ENCODE measurements around the gene CTDSPL.
A peak's percentile ranks its signal among the peaks of the same experiment; 100 is the strongest.

CTDSPL gene

DNA sequence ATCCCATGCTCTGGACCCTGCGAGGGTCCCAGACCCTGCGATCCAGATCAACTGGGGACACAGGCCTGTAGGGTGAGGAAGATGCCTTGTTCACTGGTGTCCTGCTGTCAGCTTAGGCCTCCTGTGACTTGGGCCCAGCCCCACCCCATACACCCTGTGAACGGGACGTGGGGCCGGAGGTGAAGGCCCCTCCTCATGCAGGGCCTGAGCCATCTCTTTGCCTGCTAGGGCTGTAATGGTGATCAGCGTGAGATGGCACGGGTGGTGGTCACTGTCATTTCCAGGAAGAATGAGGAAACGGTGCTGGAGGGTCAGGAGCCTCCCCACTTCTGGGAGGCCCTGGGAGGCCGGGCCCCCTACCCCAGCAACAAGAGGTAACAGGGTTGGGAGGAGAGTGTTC is 141.3 kb downstream of the CTDSPL start:
- no peak for DNase-seq

DNA sequence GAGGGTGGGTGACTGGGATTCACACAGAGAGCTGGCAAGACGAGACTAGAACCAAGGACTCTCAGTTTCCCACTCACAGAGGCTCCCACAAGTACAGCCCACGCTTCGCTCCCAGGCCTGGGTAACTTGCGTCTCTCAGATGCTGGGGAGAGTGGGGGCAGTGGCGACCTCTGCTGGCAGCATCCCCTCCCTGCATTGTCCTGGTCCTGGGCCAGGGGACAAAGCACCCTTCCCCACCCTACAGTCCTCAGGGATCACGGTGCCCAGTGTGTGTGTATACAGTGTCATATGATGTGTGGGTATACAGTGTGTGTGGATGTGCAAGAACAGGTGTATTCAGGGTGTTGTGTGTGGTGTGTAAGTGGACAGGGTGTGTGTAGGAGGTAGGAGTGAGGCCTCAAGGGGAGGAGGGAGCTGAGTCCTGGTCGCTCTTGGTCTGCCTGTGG is 141.7 kb downstream of the CTDSPL start:
- DNase-seq = peak in 12 of 14 donors; percentile 24 to 80 (median 54)

DNA sequence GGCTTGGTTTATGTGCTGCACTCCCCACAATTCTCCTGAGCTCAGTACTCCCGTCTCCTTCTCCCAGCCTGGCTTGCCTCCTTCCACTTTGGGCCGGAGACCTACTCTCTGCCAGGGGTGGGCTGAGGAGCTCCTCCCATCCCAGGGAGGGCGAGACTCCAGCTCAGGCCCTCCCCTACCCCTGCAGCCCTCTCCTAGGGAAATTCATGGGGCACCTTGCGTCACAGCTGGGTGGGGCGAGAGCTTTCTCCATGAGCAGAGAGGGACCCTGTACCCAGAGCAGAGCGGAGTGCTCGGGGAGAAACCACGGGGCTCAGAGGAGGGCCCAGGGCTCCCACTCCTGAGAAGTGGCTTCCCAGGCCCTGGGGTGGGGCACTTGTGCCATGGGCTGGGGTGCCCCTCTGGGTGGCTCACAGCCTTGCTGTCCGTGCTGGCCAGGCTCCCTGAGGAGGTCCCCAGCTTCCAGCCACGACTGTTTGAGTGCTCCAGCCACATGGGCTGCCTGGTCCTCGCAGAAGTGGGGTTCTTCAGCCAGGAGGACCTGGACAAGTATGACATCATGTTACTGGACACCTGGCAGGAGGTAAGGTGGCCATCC is 142.2 kb downstream of the CTDSPL start:
- DNase-seq = peak in 4 of 14 donors; percentile 44 to 73 (median 64)

DNA sequence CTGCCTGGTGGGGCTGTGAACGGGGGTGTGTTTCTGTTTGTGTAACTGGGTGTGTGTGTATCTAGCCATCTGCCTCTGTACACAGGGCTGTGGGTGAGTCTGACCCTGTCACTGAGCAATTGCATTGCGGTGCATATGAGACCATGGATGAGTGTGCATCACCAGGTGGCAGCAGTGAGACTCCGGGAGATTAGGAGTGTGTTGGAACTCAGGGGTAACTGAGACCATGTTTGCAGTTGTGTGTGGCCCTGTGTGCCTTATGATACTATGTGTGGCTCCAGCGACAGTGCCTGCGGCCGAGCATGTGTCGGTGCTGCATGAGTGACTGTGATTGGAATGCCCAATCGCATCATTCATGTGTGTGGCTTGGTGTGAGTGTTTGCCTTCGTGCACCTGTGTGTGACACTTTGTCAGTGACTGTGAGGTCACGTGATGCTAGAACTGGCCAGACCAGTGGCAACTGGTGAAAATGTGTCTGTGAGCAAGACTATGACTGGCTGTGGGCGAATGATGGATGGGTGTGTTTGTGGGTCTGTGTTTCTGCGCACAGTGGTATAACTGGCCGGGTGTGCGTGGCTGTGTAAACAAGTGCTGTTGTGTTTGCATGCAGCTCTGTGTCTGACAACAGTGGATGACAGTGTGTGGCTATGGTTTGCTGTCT is 142.9 kb downstream of the CTDSPL start:
- DNase-seq = peak in 11 of 14 donors; percentile 29 to 90 (median 78)

DNA sequence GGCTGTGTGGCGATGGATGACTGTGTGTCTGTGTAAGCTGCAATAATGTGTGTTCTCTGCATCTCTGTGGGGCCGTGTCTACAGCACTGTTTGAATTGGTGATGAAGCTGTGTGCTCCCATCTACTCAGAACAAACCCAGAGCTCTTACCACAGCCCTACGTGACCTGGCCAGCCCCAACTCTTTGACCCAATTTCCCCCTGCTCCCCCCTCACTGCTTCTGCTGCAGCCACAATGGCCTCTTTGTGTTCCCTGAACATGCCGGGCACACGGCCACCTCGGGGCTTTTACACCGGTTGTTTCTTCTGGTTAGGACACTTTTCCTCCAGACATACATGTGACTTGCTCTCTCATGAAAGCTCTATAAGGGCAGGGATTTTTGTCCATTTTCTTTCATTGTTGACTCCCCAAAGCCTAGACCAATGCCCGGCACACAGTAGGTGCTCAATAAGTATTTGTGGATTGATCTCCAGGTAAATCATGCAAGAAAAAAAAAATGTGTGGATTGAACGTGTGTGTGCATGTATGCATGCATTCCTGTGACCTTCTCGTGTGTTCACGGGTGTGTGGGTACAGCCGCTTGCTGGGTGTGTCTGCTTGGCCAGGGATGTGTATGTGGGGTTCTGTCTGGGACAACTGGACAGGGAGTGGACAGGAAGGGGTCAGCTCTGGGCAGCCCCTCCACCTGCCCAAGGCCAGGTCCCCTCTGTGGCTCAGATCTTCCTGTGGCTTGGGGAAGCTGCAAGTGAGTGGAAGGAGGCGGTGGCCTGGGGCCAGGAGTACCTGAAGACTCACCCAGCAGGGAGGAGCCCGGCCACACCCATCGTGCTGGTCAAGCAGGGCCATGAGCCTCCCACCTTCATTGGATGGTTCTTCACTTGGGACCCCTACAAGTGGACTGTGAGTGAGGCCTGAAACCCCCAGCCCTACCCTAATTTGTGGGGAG is 143.7 kb downstream of the CTDSPL start:
- peak in 13 of 14 donors; percentile 17 to 93 (median 83) for DNase-seq

DNA sequence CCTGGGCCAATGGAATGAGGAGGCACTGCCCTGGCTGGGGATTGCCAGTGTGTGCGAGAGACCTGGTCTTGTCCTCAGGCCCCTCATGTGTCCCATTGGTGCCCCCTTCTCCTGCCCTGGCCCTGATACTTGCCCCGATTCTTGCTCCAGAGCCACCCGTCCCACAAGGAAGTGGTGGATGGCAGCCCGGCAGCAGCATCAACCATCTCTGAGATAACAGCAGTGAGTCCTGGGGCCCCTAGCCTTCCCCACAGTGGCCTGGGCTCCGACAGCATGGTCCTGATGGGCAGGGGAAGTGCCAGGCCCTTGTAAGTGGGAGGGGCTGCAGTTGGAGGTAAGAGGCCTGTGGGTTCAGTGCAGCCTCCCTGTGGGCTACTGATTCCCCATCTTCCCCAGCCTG is 144.4 kb downstream of the CTDSPL start:
- no peak for DNase-seq

DNA sequence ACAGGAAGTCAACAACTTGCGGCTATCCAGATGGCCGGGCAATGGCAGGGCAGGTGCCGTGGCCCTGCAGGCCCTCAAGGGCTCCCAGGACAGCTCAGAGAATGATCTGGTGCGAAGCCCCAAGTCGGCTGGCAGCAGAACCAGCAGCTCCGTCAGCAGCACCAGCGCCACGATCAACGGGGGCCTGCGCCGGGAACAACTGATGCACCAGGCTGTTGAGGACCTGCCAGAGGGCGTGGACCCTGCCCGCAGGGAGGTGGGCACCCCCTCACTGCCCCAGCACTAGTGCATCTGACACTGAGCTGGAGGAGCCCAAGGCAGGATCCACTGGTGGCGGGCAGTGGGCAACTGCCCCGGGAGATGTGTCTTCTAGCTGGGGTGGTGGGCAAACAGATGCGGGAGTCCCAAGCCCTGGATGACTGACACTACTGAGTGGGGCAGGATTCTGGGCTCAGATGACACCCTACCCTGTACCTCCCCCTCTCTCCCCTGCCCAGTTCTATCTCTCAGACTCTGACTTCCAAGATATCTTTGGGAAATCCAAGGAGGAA is 144.8 kb downstream of the CTDSPL start:
- DNase-seq = no peak

DNA sequence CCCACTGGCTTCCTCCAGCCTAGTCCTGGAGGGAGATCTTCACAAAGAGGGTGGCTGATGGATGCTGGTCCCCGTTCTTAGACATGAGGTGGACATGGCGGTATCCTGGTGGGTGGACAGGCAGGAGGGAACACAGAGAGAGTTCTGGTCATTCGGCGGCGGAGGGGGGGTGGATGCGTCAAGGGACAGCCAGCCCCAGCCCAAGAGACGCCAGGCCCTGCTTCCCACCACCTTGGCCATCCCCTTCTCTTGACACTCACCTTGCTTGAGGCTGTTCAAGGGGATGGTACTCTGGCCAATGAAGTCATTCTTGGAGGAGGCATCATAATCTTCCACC is 146.0 kb downstream of the CTDSPL start:
- DNase-seq = no peak

DNA sequence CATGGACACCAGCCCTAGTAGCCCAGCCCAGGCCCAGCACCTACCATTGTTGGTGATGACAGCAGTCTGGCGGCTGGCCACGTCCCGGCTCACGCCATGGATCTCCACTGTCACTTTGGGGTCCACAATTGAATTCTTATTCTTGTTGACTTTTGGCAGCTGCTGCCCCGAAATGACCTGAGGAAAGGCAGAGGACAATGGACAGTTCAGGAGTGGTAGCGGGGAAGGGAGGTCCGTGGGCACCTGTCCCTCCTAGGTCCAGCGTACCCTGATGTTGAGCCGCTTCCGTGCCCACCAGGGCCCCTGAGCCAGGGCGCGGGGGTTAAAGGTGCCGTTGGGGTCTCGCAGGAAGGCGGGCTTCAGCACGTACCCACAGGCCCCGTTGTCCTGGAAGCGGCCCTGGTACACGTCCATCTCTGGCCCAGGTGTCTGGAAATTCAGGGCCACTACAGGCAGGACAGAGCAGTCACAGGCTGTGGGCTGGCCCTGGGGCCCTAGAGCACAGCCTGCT is 146.6 kb downstream of the CTDSPL start:
- DNase-seq = no peak

DNA sequence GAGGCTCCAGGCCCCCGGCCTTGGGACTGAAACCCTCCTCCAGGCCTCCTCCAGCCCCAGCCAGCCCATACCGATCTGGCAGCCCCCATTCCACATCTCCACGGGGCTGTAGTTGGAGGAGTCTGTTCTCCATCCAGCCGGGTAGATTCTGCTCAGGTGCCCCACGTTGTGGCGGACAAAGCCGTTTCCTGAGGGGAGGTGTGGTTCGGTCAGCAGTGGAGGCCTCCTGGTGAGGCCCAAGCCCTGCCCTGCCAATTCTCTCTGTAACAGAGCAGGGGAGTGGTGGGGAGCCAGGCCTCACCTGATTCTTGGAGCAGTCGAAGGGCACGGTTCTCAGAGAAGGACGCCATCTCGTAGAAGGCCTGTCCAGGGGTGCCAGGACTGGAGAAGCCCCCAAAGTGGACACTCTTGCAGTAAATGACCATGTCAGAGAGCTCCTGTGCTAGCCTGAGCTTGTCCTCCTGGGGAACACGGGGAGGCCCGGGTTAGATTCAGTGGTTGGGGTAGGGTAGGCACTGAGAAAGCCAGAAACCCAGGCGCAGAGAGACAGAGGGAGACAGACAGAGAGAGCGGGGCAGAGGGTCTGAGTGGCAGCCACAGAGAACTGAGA is 147.4 kb downstream of the CTDSPL start:
- DNase-seq = no peak

DNA sequence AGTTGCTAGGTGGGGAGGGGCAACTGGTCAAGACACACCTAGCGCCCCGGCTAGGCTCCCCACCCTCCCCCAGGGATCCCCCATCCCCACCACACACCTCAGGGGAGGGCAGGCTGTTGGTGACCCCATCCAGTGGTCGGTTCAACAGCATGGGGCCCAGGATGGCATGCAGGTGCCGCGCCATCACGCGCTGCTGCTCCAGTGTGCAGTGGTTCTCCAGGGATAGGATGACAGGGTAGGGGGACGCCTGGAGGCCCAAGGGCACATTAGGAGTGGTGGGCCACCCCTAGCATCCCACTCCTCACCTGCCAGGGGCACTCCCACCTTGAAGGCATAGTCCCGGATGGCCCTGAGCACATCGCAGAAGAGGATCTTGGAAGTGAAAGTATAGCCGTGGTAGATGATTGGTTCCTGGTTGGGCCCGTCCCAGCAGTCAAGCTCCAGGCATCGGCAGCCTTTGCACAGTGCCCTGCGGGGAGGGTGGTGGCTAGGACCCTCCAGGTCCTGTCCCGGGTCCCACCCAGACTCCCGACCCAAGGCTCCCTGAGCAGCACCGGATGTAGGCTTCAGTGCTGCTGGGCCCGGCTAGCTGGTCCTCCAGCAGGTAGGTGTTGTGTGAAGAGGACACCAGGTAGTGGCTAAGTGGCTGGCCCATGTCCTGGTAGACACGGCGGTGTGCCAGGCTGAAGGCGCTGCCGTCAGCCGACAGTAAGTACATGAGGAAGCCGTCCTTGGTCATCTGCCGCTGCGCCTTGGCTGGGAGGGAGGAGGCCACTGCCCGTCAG is 148.3 kb downstream of the CTDSPL start:
- no peak for DNase-seq

DNA sequence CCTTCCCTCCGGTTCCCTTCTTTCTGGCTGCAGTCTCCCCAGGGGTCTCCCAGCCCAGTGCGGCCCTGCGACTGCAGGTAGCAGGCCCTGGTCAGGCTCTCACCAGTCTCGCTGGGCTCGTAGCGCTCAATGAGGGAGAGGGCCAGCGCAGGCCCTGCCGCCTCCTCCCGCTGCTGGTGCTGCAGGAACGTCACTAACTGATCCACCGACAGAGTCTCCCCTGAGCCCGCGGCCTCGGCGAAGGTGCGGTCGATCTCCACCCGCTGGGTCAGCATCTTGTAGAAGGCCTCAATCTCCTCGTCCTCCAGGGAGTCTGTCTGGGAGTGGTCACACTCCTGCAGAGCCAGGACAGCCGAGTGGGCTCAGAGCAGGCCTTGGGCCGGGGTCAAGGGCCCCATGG is 149.4 kb downstream of the CTDSPL start:
- no peak for DNase-seq

DNA sequence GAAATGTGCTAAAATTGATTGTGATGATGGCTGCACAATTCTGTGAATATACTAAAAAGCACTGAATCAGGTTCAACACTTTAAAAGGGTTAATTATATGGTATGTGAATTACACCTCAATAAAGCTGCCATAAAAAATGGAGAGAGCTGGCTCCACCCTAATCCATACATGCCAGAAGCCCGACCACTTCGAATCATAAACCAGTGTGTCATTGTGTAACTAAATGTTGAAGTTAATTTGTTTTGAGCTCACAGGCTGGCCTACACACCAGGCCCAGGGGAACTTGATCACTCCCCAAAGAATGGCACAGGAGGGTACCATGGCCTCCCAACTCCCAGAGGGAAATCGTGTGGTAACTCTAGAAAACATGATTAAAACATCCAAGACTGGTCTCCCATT is 153.8 kb downstream of the CTDSPL start:
- DNase-seq = no peak

DNA sequence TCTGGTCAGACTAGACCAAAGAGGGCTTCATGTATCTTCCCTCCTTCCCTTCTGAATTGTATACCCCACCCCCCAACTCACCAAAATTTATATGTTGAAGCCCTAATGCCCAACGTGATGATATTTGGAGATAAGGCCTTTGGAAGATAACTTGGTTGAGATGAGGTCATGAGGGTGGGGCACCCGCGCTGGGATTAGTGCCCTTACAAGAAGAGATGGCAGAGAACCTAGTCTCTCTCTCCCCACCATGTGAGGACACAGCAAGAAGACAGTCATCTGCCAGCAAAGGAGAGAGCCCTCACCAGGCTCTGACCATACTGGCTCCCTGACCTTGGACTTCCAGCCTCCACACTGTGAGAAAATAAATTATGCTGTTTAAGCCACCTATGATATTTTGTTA is 154.3 kb downstream of the CTDSPL start:
- no peak for DNase-seq

DNA sequence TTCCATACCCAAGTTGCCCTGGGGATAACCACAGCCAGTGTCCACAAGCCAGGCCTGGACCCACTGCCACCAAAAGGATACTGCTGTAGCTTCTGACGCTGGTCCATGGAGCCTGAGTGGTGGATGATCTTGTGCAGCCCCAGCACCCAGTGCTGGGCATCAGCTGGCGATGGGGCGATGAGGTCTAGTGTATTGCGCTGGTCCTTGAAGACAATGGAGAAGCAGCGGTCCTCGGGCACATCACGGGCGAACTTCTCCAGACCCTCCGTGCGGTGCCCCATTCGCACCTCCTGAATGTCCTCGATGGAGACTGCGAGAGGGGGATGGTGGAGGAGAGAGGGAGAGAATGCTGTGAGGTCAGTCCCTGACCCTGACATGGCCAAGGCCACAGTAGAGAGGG is 154.7 kb downstream of the CTDSPL start:
- no peak for DNase-seq

DNA sequence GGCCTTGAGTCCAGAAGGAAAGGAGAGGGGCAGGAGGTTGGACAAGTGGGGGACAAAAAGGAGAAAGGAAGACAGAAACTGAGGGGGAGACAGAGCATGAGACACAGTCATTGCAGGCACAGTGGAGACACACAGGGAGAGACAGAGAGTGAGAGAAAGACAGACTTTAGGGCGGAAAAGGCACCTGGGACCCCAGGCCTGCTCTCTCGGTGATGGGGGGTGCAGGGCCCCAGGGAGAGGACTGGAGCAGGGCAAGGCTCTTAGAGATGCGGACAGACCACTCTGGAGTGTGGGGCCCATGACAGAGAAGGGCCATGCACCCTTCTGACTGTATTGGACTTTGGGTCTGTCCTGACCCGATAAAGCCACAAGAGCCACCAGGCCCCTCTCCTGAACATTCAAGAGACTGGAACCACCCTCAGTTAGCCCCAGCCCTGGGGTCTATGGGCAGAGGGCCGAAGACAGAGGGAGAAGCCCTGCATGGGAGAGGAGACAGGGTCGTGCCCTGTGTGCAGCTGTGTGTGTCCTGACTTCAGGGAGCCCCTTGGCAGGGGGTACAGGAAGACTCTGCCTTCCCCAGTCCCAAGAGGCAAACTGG is 155.3 kb downstream of the CTDSPL start:
- DNase-seq = no peak

DNA sequence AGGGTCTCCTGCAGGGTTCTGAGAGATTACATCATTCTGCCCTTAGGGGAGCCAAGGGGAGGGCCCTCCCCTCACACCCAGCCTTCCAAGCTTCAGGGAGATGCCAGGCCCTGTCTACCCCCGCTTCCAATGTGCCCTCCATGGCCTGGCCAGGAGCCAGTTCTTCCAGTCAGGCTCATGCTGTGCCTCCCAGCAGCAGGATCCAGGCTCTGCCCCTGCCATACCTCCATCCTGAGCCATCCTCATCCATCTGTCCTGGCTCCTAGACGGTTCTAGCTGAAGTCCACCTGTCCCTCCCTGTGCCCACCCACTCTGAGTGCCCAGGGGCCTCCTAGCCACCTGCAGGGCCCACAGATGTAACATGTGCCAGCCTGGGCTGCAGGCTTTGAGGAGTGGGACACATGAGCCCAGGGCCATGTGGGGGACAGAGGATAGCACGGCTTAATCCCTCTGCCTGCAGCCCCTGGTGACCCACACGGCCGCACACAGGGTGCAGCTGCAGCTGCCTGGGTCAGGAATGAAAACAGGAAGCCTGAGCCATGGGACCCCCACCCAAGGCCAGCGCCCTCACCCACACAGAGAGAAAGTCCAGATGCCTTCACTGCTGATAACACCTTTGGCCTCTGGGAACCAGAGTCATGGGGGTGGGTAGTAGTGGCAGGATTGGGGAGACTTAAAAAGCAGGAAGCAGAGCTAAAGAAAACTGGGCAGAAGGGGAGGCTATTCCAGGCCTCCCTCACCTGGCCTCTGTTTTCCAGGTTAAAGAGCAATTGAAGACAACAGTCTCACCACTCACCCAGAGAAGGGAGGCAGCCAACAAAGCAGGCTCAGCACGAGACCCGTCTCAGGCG is 156.0 kb downstream of the CTDSPL start:
- peak in 1 of 14 donors; percentile 38 for DNase-seq

DNA sequence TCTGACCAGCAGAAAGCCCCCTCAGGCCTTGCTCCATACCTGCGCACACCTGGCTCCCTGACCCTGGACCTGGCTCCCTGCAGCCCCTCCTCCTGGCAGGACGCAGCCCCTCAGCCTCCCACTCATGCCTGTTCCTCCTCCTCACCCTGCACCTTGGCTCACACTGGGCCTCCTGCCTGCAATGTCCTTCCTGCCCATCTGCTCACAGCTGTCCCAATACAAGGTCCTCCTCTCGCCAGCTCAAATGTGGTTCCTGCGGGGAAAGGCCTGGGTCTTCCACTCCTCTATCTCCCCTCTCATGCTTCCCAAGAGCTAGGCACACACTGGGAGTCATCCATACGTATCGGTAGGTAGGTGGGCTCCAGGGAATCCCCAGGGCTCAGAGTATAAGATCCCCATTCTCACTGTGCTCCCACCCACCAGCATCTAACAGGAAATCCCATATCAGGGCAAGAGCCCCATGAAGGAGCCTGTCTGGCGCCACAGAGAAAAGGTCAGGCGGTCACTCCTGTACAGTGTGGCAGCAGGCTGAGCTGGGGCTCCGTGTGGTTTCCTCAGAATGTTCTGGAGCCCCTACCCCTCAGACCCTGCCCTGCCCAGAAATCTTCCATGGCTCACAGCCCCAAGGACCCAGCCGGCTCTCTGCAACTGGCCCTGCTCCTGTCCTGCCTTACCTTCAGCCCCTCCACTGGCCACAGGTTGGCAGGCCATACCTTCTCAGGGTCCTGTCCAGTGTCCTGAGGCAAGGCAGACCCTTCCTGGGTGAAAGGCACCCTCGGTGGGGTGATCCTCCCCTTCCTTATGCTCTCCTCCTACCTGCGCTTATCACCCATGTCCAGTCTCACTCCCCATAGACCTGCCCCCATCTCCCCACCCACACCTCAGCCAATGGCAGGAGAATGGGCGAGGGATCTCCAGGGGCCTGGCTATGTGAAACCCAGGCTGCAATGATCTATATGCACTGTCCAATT is 156.9 kb downstream of the CTDSPL start:
- no peak for DNase-seq
